Peyer's patch (tissue), 4 donors: ENCODE data around the gene CARNS1.

ENCODE experiments used
- POLR2A ChIP-seq, 2 donors: fragments of 450-650 bp; IDR thresholded peaks; one replicate each; pipeline ENCODE4 v1.5.1; 2017; ENCODE audit warnings: antibody characterized with exemption in 2 of 2, mild to moderate bottlenecking in 2 of 2, moderate library complexity in 2 of 2
- TF ChIP-seq, protein P1 (sequence below), 6 experiments: fragments of 450-650 bp in 4 of 6; fragments of 200-600 bp in 2 of 6; sonication (generic) in 1 of 6; IDR thresholded peaks; one replicate each; pipeline ENCODE4 v1.5.1; 2017 to 2019; ENCODE audit warnings: antibody characterized with exemption in 6 of 6, mild to moderate bottlenecking in 3 of 6, moderate library complexity in 1 of 6

DNA sequence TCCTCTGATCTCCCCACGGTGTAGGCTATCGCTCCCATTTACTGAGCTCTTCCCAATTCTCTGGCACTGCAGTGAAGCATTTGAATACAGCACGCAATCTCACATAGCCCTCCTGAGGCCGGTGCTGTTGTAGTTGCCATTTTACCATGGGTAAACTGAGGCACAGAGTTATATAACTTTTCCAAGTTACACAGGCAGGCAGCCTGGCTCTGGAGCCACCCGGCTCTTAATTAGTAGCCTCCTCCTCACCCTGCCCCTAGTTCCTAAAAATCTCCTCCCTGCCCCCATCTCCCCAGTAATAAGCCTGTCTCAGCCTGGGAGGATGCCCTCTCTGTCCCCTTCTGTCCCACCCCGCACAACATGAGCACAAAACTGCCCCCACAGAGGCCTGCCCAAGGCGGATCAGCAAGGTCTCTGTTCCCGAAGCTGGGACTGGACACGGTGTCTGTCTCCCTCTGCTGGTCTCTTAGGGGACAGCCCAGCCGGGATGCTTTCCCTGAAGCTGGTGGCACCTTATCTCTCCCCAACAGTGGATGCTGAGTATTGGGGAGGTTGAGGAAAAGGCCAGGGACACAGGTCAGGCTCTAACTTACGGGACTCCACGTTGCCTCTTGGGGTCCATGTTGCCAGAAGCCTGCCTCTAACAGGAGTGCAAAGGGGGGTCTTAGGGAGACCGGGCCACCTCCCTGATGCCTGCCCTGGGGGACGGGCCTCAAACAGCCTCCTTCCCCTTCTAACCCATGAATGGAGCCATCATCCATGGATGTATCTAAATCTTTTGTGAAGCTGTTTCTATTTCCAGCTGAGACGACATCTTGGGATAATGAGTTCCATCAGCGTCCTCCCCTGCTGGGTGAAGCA is 33.0 kb upstream of the CARNS1 start:
- peak in 1 of 2 donors; percentile 12 for TF ChIP-seq POLR2A (IDR thresholded peaks at IDR 0.05)
- TF ChIP-seq, protein P1, sequence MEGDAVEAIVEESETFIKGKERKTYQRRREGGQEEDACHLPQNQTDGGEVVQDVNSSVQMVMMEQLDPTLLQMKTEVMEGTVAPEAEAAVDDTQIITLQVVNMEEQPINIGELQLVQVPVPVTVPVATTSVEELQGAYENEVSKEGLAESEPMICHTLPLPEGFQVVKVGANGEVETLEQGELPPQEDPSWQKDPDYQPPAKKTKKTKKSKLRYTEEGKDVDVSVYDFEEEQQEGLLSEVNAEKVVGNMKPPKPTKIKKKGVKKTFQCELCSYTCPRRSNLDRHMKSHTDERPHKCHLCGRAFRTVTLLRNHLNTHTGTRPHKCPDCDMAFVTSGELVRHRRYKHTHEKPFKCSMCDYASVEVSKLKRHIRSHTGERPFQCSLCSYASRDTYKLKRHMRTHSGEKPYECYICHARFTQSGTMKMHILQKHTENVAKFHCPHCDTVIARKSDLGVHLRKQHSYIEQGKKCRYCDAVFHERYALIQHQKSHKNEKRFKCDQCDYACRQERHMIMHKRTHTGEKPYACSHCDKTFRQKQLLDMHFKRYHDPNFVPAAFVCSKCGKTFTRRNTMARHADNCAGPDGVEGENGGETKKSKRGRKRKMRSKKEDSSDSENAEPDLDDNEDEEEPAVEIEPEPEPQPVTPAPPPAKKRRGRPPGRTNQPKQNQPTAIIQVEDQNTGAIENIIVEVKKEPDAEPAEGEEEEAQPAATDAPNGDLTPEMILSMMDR (IDR thresholded peaks at IDR 0.05): peak; percentile 95 to 98 (median 98)
